HG02763 (cell line): ENCODE data around the gene TTLL12.

Source experiments
- ATAC-seq: cut with Tn5 transposase; IDR thresholded peaks from one replicate; pipeline ENCODE4 v1.9.1; 2021; ENCODE audit warnings: mild to moderate bottlenecking, moderate library complexity; ENCODE audit not compliant: unreplicated experiment

TTLL12 gene

GRCh38 chr22:43186272-43187170 is at the start of gene TTLL12:
TSS of gene TTLL12 (minus strand) at chr22:43187134. CDS start at chr22:43187069, 65 bp downstream.
- ATAC-seq: peak; percentile 55

- no peak for ATAC-seq
These were observed 48.8 kb upstream of the TTLL12 start for GRCh38 chr22:43235445-43236409.

GRCh38 chr22:43234264-43234988 is 47.5 kb upstream of the TTLL12 start:
- no peak for ATAC-seq

DNA sequence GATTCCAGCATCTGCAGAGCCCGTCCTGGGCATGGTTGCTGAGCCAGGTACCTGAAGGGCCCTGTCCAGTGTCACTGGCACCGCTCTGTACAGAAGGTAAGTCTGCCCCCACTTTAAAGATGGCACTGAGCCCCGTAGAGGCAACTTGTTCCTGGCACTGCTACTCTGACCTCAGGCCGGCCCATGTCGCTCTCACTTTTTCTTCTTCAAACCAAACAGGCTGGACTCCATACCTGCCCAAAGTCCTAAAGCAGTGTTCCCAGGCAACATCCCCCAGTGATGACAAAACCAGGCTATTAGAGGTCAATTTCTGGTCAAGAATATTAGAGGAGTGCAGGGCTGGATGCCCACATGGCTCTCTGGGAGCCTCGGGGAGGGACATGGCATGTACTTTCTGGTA is 46.6 kb upstream of the TTLL12 start:
- no peak for ATAC-seq

- no peak for ATAC-seq
These were observed 45.5 kb upstream of the TTLL12 start for GRCh38 chr22:43232445-43232844.

DNA sequence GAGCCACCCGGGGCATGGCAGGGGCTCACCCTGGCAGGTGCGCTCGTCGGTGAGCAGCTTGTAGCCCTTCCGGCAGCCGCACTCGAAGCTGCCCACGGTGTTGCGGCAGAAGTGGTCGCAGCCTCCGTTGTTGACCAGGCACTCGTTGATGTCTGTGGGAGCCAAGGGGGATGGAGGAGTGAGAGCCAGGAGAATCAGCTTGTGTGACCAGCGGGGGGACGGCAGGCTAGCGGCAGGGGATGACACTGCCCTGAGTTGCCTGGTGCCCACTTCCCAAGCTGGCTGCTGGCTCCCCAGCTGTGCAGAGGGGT is 44.7 kb upstream of the TTLL12 start:
- ATAC-seq: no peak

- ATAC-seq: no peak
These were observed 44.2 kb upstream of the TTLL12 start for GRCh38 chr22:43230971-43231723.

DNA sequence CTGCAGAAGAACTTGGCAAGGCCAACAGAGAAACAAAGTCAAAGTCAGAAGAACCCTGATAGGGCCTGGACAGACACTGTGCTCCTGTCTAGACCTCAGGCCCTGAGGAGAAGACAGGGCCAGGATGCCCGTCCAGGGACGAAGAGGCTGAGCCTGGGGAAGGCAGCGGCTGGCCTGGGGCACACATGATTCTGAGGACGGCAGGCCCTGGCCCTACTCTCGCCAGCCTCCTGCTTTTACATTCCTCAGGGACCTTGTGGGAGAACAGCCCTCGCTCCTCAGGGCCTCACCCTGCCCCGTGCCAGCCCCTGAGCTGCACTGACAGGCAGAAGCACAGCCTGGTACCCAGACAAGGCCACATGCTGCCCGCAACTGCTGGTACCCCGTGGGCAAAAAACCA is 43.6 kb upstream of the TTLL12 start:
- no peak for ATAC-seq

DNA sequence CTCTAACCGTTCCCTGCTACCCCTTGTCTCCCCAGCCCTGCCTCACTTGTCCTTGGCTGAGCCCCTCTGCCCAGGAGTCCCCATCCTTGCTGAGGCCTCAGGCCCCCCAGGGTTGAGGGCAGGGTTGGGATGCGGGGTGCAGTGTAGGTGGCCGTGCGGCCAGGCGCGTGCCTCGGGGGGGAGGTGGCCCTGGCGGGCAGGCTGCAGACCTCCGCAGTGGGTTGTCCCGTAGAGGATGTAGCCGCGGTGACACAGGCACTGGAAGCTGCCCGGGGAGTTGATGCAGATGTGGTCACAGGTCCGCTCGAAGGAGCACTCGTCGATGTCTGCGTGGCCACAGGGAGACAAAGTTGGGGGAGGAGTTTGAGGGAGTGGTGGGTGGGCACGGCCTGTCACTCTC is 41.9 kb upstream of the TTLL12 start:
- no peak for ATAC-seq

GRCh38 chr22:43228330-43228729 is 41.4 kb upstream of the TTLL12 start:
- no peak for ATAC-seq

GRCh38 chr22:43227239-43227630 is 40.3 kb upstream of the TTLL12 start:
- no peak for ATAC-seq

DNA sequence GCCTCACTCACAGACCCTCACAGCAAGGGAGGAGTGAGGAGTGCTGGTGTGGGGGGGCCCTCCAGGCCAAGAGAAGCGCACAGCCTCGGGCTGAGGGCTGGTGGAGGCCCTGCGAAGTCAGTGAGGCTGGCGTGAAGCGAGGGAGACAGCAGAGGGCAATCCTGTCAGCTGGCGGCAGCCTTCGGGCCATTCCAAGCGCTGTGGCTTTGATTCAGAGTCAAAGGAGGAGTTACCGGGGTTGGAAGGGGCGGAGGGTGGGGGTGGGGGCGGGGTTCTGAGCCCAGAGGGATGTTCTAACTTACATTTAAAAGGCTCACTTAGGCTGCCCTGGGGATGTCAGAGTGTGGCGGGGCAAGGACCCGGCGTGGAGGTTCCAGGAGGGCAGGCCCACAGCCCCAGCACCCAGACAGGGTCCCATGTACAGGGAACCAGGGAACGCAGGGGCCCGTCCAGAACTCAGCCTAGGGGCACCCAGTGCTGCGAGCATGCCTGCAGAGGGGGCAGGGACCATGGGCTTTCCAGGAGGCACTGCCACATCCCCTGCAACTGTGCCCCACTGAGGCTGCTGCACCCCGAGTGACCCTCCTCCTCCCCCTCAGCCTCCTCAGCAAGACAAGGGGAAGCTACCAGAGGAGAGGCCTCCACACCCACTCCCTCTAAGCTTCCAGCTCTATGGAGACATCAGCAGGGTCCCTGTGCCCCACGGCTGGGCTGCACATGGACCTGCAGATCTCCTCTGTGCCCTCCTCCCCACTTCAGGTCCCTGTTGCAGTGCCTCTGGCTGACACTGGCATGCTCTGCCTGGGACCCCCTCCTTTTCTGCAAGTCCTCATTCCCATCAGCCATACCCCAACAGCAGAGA is 39.7 kb upstream of the TTLL12 start:
- no peak for ATAC-seq

DNA sequence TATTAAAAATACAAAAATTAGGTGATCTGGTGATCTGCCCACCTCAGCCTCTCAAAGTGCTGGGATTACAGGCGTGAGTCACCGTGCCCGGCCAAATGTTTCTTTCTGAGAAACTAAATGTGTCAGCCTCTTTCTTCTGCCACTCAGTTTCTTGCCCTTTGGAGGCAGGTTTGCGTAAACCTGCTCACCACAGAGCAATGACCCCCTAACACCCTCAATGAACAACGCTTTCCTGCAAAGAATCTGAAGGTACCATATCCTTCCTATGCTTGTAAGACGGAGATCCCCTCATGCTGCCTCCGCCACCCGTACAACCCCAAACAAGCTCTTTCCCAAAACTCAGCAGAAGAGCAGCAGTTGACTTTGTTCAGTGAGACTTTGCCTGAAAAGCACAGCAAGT is 38.7 kb upstream of the TTLL12 start:
- ATAC-seq: no peak

- no peak for ATAC-seq
These were observed 36.1 kb upstream of the TTLL12 start for GRCh38 chr22:43222987-43223386.

DNA sequence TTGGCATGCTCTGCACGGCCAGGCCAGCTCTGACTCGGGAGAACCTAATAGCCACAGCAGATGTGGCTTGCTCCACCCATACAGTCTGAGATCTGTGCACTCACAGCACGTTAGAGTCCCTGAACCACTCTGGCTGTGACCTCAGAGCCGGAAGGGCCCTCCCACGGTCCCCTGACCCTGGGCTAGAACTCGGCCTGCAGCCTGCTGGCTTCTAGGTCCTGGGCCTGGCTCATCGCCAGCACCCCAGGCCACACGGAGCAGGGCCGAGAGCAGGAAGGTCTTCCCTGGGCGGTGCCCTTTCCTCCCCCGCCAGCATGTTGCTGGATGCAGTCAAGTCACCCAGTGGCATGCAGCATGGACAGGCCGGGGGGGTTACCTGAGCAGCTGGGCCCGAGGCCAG is 35.3 kb upstream of the TTLL12 start:
- no peak for ATAC-seq

DNA sequence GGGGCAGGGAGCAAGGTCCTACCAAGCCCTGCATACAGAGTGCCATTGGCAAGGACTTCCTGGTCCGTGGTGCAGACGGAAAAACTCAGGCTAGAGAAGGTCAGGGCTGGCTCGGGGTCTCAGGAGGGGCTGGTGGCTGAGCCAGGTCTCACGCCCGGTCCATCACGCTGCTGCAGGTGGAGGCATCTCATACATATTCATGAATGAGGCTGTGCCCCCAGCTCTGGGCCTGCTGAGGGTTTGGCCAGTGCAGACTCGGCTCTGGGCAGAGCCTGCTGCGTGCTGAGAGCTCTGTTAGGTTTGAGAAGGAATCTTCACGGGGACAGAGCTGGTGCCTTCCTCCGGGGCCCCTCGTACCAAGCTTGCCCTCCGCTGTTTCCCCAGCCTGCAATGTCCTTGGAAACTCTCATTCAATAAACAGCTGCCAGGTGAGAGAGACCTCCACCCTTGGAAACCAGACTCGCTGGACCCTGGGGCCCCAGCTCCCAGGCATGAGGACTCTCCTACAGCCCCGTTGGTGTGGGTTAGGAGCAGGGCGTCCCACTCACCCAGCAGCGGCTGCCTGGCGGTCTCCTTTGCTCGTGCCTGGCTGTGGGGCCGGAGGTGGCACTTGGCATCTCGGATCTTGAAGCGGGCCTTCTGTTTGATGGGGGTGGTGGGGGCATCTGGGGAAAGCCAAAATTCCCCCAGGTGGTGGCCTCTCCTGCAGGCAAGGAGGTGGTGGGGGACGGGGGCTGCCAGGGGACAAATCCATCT is 33.9 kb upstream of the TTLL12 start:
- ATAC-seq: no peak

DNA sequence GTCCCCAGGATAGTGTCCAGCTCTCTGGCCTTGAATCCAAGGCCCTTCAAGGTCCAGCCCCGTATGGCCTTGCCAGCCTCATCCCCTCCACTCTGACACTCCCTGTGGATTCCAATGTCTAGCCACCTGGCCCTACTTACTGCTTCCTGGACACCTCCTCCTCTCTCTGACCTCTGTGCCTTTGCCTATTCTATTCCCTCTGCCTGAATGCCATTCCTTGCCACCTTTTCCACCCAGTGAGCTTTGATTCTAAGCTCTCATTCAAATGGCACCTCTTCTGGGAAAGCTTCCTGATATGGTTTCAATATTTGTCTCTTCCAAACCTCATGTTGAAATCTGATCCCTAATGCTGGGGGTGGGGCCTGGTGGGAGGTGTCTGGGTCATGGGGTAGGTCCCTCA is 31.9 kb upstream of the TTLL12 start:
- no peak for ATAC-seq

DNA sequence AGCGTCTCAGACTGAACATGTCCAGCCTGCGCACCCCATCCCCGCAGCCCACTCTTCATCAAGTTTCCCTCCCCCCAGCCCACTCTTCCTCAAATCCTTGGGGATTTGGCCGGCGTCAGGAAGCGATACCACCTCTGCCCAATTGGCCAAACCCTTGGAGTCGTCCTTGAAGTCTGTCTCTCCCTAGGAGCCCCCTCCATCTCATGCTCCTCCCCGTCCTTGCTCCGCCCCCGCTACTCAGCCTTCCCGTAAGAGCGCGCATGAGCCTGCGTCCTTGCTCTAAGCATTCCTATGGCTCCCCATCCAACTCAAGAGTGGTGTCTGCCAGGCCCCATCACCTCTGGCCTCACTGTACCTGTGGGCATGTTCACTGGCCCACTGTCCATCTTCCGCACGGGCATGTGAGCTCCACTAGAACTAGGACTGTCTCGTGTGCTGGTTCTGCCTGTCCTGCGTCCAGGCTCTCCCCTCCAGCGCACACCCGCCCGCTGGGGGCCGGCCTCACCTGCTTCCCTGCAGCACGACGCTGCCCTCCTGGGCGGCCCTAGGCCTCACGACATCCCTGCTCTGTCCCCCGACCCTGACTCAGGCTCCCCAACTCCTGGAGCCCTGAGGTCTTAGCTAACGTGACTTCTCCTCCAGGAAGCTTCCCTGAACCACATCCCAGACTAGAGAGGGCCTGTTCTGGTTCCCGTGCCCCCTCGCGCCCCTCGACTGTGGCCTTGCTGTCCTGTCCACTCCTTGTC is 30.5 kb upstream of the TTLL12 start:
- ATAC-seq: no peak
